Peyer's patch (tissue), 4 donors: ENCODE data around the gene CD96.

ENCODE experiments used
- CTCF ChIP-seq, 6 experiments: fragments of 450-650 bp in 4 of 6; fragments of 200-600 bp in 2 of 6; sonication (generic) in 1 of 6; IDR thresholded peaks; one replicate each; pipeline ENCODE4 v1.5.1; 2017 to 2019; ENCODE audit warnings: antibody characterized with exemption in 6 of 6, mild to moderate bottlenecking in 3 of 6, moderate library complexity in 1 of 6
- POLR2A ChIP-seq, 2 donors: fragments of 450-650 bp; IDR thresholded peaks; one replicate each; pipeline ENCODE4 v1.5.1; 2017; ENCODE audit warnings: antibody characterized with exemption in 2 of 2, mild to moderate bottlenecking in 2 of 2, moderate library complexity in 2 of 2

GRCh38 chr3:111691293-111691909 lies 149.4 kb downstream of the CD96 start:
- TF ChIP-seq POLR2A (IDR thresholded peaks at IDR 0.05) (no peak), CTCF (IDR thresholded peaks at IDR 0.05) (peak in 4 of 6 experiments; percentile 28 to 67 (median 58))
